ENCODE measurements around the gene BMPR1B.

Gene BMPR1B

GRCh38 chr4:94918543-94918942, 160.8 kb downstream of the BMPR1B start:
- no peak for DNase-seq

DNA sequence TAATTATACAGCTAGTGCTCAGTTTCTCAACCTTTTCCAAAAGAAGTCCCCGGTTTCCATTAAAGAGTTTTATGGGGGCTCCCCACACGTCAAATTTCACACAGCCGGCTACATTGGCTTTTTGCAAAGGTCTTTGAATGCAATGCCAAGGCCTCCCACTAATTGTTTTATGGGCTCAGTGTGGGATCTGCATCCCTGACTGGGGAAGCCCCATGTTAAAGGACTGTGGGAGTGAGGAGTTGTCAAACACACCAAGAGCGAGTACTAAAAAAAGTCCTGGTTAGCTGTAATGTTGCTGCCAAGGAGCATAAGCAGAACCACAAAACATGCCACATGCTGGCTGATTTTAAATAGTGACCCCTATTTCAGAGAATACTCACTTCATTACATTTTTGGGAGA, 162.6 kb downstream of the BMPR1B start:
- DNase-seq, result no peak

DNA sequence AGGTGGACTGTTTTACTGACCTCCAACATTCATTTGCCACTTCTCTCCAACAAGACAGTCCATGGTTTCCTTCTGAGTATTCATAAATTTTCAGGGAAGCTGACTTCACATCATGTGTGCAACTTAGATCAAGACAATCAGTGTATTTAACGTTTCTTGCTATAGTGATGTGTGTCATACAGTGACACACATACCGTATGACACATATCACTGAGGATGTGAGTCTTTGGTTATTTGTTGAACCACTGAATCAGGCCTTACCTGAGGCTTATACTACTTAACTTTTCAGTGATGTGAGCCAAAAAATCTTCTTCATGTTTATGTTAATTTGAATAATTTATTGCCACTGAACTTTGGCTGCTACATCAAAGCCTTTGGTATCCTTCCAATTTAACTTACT, 166.8 kb downstream of the BMPR1B start:
- no peak for DNase-seq

DNA sequence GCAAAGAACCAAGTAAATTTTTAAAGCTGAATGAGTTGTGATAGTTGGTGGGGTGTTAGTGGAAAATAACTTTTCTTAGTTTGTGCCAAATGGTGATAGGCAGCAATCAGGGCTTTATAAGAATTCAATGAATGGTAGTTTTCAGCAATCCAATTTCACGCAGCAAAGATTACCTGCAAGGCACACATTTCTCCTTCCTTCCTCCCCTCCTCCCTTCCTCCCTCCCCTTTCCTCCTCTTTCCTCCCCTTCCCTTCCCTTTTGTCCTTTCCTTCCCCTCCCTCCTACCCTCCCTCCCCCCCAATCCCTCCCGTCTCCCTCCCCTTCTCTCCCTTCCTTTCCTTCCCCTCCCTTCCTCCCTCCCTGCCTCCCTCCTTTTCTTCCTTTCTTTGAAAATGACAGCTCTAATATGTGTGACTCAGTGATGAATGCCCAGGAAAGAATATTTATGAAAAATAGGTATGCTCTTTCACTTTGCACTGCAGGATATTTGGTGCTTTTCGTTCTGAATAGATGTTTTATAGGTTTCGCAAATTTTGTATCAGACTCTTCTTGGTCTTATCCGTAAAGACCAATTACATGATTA, 168.1 kb downstream of the BMPR1B start:
- DNase-seq, result no peak

- no peak for DNase-seq
Measured at GRCh38 chr4:94926936-94927335, 169.2 kb downstream of the BMPR1B start.

DNA sequence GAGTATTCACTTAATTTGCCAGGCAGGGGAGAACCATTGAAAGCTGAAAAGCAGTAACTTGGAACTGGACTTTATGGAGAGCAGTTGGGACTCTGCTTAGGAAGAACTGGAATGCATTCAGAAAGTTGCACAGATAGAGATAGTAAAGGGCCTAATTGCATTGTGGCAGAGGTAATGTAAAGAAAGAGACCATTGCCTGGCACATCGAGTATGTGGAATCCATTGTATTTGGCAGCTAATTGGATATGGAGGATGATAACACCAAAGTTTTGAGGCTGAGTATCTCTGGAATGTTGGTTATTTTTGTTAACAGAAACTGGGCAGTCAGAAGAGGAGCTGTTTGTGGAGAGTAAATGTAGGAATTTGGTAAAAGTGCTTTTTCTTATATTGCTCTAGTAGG, 169.9 kb downstream of the BMPR1B start:
- DNase-seq, result no peak

GRCh38 chr4:94929696-94930095, 171.9 kb downstream of the BMPR1B start:
- DNase-seq, result no peak

- DNase-seq, result no peak
Measured at GRCh38 chr4:94931626-94932025, 173.9 kb downstream of the BMPR1B start.

GRCh38 chr4:94932366-94932765, 174.6 kb downstream of the BMPR1B start:
- DNase-seq, result no peak

DNA sequence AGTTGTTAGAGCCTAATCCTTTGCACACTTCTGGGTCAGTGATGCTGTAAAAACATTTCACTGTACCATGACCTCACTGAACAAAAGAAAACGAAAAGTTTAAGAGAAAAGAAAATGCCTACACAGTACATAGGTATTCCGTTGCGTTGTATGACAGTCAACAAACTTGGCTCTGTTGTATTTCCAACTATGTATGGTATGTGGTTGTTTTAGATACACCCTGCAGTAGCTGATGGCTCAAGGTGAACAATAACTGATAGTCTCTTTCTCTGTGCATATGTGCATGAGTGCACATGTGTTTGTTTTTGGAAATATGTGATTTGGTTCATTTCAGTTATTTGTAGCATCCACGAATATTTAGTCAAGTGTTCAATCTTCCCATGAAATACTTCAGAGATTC, 176.0 kb downstream of the BMPR1B start:
- DNase-seq, result no peak

DNA sequence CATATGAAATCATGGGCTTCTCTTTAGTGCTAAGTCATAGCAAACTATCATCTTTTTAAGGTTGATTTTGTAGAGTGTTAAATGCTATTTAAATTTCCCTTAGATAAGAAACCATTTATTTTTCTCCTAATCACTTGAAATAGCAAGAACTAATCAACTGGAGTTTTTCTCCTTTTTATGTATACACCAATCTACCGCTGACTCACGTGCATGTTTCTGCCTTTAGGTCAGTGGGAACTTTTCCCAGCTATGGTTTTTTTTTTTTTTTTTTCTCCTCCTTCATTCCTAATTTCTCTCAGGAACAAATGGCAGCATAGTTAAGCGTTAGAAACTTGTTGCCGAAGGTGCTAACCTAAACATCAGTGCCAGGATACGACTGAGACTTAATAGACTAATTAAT, 176.4 kb downstream of the BMPR1B start:
- DNase-seq, result no peak

- DNase-seq, result no peak
Measured at GRCh38 chr4:94934864-94935263, 177.1 kb downstream of the BMPR1B start.

DNA sequence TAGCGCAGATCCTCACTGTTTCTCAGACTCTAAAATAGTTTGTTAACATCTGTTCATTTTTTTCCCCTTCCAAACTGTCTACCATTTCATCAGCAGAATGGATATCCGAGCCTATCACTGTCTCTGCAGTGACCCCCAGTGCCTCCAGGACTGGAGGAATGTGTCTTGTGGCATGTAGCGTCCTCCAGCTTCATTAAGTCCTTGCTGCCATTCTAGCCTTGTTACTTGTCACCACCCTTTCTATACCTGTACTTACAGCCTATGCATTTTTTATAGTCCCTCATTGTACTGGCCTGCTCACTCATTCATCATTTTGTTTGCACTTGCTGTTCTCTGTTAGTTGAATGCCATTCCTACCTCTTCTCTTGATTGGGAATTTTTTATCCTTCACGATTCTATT, 179.1 kb downstream of the BMPR1B start:
- no peak for DNase-seq

GRCh38 chr4:94939791-94940519, 182.2 kb downstream of the BMPR1B start:
- no peak for DNase-seq

GRCh38 chr4:94940520-94940908, 182.8 kb downstream of the BMPR1B start:
- DNase-seq, result no peak

DNA sequence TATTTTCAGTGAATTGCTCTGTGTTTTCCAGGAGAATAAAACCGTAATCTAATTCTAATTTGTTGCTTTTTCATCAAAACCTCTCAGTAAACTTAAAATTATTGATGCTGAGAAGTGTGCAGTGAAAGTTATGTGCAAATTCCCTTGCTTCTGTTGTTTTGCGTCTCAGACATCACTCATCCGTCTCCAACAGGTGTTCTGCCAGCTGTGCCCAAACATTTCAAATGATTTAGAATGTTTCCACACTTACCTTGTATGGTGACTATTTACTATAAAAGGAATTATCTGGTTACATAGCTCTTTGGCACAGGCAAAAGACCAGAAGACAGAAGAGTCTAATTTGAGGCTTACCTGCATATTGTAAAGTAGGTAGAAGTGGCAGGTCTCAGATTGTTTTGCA, 184.0 kb downstream of the BMPR1B start:
- DNase-seq, result no peak

- DNase-seq, result no peak
Measured at GRCh38 chr4:94944726-94945125, 187.0 kb downstream of the BMPR1B start.

GRCh38 chr4:94947681-94948108, 189.9 kb downstream of the BMPR1B start:
- no peak for DNase-seq

DNA sequence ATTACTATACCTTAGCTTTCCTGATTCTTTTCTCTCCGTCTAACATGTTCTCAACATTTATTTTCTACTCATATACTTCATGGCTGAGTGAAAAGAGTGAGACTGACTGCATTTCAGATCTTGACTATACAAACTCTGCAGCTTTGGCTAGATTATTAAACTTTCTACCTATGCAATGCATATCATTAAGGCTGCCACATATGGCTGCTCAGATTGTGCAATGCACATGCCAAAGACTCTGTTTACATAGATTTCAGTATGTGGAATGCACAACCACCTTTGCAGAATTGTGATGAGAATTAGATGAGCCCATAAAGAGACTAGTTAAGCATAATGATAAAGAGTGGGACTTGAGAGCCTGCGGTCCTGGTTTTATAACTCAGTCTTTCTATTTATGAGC, 196.5 kb downstream of the BMPR1B start:
- DNase-seq, result no peak

GRCh38 chr4:94957030-94957429, 199.3 kb downstream of the BMPR1B start:
- no peak for DNase-seq

- DNase-seq, result no peak
Measured at GRCh38 chr4:94959307-94959706, 201.6 kb downstream of the BMPR1B start.

DNA sequence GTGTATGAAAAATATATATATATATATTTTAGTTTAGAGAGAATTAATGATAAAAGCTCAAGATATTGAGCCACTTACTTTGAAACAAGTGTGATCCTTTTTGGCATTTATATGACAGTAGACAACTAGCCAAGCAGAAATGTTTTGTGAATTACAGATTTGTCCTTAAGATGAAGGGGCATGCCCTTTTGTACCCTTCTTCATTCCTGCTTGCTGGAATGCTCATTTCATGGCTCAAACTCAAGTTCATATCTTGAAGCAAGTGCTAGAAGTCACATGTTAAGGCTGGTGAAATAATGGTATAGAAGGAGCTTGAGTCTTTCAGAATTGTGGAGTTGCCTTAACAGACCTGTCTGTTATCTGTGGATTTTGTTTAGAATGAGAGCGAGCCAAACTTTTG, 203.0 kb downstream of the BMPR1B start:
- no peak for DNase-seq

GRCh38 chr4:94961420-94961819, 203.7 kb downstream of the BMPR1B start:
- DNase-seq, result no peak

DNA sequence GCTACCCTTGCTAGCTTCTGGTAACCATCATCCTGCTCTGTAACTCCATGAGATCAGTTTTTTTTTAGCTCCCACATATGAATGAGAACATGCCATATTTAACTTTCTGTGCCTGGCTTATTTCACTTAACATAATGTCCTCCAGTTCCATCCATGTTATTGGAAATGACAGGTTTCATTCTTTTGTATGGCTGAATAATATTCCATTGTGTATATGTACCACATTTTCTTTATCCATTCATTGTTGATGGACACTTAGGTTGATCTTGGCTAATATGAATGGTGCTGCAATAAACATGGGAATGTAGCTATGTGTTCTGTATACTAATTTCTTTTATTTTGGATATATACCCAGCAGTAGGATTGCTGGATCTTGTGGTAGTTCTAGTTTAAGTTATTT, 204.7 kb downstream of the BMPR1B start:
- no peak for DNase-seq

GRCh38 chr4:94965852-94966251, 208.1 kb downstream of the BMPR1B start:
- no peak for DNase-seq
